UCSD-AML1 (cell line): ENCODE results near the gene OPN1SW.

Experiments used
- DNase-seq: peaks from one replicate; lab custom pipeline; 2025; ENCODE audit not compliant: unreplicated experiment; lab: John Stamatoyannopoulos, UW

OPN1SW gene

GRCh38 chr7:128793181-128793547 lies 17.6 kb upstream of the OPN1SW start:
- DNase-seq = no peak

GRCh38 chr7:128792471-128793180 lies 17.0 kb upstream of the OPN1SW start:
- DNase-seq = no peak

GRCh38 chr7:128791972-128792327 lies 16.4 kb upstream of the OPN1SW start:
- no peak for DNase-seq

GRCh38 chr7:128791121-128791971 lies 15.8 kb upstream of the OPN1SW start, which contains the start of gene CCDC136:
TSS of gene CCDC136 (plus strand) at chr7:128791968. CDS start at chr7:128792412, 444 bp downstream.
- peak; percentile 52 for DNase-seq

- no peak for DNase-seq
Observed at GRCh38 chr7:128790315-128791041, 14.9 kb upstream of the OPN1SW start.

- DNase-seq = no peak
Observed at GRCh38 chr7:128788446-128789412, 13.1 kb upstream of the OPN1SW start.

GRCh38 chr7:128785738-128786137 lies 10.1 kb upstream of the OPN1SW start:
- no peak for DNase-seq

- peak; percentile 24 for DNase-seq
Observed at GRCh38 chr7:128783143-128783861, 7.7 kb upstream of the OPN1SW start.

GRCh38 chr7:128781851-128782250 lies 6.3 kb upstream of the OPN1SW start:
- DNase-seq = no peak

- DNase-seq = no peak
Observed at GRCh38 chr7:128781126-128781525, 5.5 kb upstream of the OPN1SW start.

- DNase-seq = no peak
Observed at GRCh38 chr7:128778946-128779345, 3.4 kb upstream of the OPN1SW start.

GRCh38 chr7:128777156-128778123 lies 1.8 kb upstream of the OPN1SW start:
- no peak for DNase-seq

GRCh38 chr7:128774921-128775320 lies 673 bp downstream of the OPN1SW start:
- DNase-seq = no peak

GRCh38 chr7:128774029-128774689 lies 1.4 kb downstream of the OPN1SW start:
- no peak for DNase-seq

GRCh38 chr7:128773604-128774003 lies 2.0 kb downstream of the OPN1SW start:
- DNase-seq = no peak

- no peak for DNase-seq
Observed at GRCh38 chr7:128770233-128770632, 5.4 kb downstream of the OPN1SW start.

- no peak for DNase-seq
Observed at GRCh38 chr7:128767475-128768110, 8.0 kb downstream of the OPN1SW start.

- DNase-seq = no peak
Observed at GRCh38 chr7:128763541-128763940, 12.1 kb downstream of the OPN1SW start.
